GM18507 (cell line): ENCODE measurements around the gene FLAD1.
A peak's percentile ranks its signal among the peaks of the same experiment; 100 is the strongest.
"Not testable (repeated sequence)": the region's sequence is repeated elsewhere in the genome, so short reads cannot be mapped to it uniquely, and the experiment has no call there.

Source experiments
- DNase-seq: peaks from one replicate; pipeline ENCODE4 v3.0.0; 2011; ENCODE audit warnings: low read depth; ENCODE audit not compliant: insufficient read length; ENCODE audit errors: extremely low spot score
- FAIRE-seq: peaks from 2 replicates; lab custom pipeline; 2011; peaks lifted over from hg19 to GRCh38; lab: Jason Lieb, UNC

The FLAD1 gene

GRCh38 chr1:154964359-154964758 lies 18.8 kb upstream of the FLAD1 start:
- no peak for DNase-seq
- no peak for FAIRE-seq

GRCh38 chr1:154966111-154966510 lies 17.0 kb upstream of the FLAD1 start:
- no peak for DNase-seq
- no peak for FAIRE-seq

DNA sequence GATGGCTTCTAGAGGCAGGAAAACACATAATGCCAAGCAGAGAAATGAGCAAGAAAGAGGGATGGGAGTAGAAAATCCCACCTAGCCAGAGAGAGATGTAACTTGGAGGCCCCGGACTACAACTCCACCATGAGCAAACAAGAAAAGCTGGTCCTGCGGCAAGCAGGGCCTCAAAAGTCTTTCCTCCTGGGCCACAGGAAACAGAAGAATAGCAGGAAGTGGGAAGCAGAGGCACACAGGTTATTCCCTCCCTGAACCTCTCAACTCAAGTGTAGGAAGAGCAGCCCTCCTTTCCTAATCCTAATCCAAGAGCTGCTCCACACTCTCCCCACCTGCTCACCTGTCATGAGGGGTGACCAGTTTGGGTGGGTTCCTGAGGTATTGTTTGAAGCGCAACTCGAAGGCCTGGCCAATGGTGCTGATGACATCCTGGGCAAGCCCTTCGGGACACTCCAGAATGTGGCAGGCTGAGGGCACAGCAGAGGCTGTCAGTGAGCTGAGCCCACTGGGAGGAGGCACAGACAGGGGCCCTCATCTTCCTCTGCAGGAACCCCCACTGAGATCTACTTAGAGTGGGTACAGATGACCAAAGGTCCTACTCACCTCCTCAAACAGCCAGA lies 15.7 kb upstream of the FLAD1 start:
- FAIRE-seq (no peak), DNase-seq (no peak)

GRCh38 chr1:154968731-154969130 lies 14.4 kb upstream of the FLAD1 start:
- FAIRE-seq = no peak
- no peak for DNase-seq

- DNase-seq = no peak
- no peak for FAIRE-seq
These were observed 13.9 kb upstream of the FLAD1 start for GRCh38 chr1:154969246-154969645.

- DNase-seq (no peak), FAIRE-seq (no peak)
These were observed 13.2 kb upstream of the FLAD1 start for GRCh38 chr1:154969860-154970452.

GRCh38 chr1:154970631-154971340 lies 12.4 kb upstream of the FLAD1 start, which contains the start of gene SHC1:
Gene SHC1 (minus strand): TSS chr1:154970747. CDS start chr1:154970526, 221 bp downstream.
- FAIRE-seq = no peak
- DNase-seq = no peak

DNA sequence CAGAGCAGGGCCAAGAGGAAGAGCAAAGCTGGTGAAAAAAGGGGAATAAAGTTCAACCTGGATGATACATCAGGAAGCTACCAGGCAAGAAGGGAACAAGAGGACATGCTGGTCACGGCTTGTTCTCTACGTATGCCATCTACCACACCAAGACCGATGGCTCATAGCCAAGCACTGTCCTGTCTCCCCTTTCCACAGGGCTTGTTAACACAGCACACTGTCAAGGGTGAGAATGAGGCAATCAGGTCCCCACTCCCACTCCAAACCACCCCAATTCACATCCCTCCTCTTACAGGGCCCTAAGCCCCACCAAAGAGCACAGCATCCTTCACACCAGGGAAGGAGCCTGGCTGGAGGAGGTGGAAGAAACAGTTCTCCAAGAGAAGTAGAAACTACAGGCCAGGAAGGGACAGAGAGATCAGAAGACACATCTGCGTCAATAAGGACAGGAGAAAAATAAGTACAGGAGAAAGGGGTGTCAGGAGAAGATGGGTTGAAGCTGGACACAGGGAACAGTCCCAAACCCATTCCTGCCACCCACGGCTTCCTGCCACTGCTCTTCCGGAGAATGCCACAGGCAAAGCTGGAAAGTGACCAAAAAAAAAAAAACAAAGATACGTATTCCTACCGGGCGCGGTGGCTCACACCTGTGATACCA lies 11.7 kb upstream of the FLAD1 start:
- DNase-seq = no peak
- no peak for FAIRE-seq

- FAIRE-seq (no peak), DNase-seq (no peak)
These were observed 11.0 kb upstream of the FLAD1 start for GRCh38 chr1:154972213-154972516.

DNA sequence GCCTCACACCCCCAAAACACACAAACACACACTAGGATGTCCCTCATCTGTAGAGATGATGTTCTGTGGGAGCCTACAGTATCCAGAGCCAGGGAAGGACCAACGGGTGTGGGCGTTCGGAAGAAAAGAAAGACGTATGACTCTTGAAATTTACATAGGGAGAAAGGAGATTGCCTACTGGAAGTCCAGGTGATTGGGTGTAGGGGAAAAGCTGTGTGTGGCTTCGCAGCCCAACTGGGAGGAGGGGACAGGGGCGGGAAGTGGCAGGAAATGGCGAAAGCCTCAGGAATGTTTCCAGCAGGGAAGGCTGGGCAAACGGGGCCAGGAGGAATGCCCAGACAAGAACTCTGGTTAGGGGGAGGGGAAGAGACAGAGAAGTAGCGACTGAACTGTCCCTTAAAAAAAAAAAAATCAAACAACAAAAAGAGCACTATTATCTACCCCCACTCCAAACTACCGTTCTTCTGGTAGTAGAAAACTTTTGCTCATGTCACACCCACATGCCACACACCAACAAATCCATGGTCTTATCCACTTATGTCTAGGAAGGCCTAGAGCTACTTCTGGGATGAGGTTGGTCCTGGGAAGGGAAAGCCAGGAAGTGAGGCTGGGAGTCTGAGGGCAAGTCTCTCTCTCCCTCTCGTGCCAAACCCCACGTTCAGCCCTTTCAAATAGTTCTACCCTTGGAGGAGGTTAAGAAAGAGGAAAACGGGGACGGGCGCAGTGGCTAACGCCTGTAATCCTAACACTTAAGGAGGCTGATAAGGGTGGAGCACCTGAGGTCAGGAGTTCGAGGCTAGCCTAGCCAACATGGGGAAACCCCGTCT lies 10.4 kb upstream of the FLAD1 start:
- DNase-seq = no peak
- no peak for FAIRE-seq

- FAIRE-seq = no peak
- peak; percentile 71 for DNase-seq
These were observed 9.6 kb upstream of the FLAD1 start for GRCh38 chr1:154973344-154974101.

GRCh38 chr1:154974102-154974807 lies 8.9 kb upstream of the FLAD1 start, which contains the start of gene CKS1B:
Gene CKS1B (plus strand): TSS chr1:154974681. CDS start chr1:154974746, 65 bp downstream.
- FAIRE-seq (peak; percentile 98), DNase-seq (peak; percentile 88)

GRCh38 chr1:154974808-154975408 lies 8.2 kb upstream of the FLAD1 start:
- FAIRE-seq (no peak), DNase-seq (peak; percentile 79)

DNA sequence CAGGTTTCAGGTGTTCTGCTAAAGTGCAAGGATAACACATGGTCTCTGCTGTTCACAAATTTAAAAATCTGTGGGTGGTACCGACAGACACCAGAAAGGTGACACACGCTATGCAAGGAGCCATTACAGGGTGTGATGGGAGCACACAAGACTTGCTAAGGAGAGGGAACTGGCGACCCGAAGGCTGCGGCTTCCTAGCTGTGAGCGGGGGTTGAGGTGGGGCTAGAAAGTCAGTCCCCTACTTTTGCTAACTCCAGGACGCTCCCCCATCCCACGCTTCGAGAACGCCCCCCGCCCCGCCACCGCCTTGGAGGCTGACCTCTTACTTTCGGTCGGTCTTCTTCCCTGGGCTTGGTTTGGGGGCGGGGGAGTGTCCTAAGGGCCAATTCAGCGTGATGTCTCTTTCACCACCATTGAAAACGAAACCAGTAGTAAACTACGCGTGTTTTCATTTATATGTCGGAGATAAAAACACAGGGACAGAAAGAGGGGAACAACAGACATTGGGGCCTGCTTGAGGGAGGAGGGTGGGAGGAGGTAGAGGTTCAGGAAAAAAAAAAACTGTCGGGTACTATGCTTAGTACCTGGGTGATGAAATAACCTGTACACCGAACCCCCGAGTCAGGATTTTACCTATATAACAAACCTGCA lies 7.6 kb upstream of the FLAD1 start:
- DNase-seq (no peak), FAIRE-seq (peak; percentile 76)

DNA sequence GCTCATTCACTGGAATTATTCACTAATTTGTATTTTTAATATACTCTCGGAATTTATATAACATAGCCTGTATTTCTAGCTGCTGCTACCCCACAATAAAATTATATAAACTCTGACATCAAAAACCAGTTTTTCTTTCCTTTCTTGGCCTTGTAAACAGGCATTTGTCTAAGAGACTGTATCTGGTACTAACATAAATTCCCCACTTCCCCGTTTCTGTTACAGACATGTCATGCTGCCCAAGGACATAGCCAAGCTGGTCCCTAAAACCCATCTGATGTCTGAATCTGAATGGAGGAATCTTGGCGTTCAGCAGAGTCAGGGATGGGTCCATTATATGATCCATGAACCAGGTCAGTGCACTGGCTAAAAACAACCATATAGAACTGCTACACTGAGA lies 5.4 kb upstream of the FLAD1 start:
- FAIRE-seq, DNase-seq: not testable (repeated sequence)

DNA sequence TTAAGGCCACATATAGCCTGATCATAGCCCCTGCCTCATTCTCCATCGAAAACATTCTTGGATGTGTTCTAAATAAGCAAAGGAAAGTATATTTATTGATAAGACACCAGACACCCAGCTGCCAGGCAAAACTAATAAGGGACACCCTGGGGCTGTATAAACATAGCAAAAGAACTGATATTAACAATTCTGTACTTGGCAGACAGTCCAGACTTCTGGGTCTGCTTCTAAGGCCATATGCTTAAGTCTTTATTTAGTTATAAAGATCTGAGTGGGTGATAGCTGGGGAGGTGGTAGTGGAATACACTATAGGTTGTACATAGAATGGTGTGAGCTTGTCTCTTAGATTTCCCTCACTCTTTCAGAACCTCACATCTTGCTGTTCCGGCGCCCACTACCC lies 4.8 kb upstream of the FLAD1 start:
- DNase-seq (no peak), FAIRE-seq (no peak)

- DNase-seq (no peak), FAIRE-seq (no peak)
These were observed 803 bp upstream of the FLAD1 start for GRCh38 chr1:154982341-154982740.
